ENCODE data around the gene PPP1CB.
A peak's percentile ranks its signal among the peaks of the same experiment; 100 is the strongest.

The PPP1CB gene

DNA sequence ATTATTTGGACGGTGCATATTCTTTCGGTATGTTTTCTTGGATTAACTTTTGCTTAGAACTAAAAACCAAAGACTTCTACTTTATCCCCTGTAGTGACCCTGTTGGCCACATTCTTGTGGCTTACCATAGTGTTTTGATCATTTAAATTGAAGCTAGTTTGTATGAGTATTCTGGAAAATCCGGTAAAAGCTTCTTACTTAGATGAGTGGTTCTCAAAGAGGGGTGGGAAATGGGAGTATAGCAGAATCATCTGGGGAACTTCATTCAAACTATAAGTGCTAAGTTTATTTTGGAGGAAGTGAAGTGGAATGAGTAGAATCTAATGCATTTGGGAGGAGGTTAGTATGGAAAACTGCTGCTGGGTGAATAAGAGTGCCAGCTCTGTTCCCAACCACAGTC, 3.8 kb downstream of the PPP1CB start:
- H3K27me3 ChIP-seq (ENCODE audit: low read depth, low read length), result no peaks in the 10 kb centered on the region
- no peaks in the 10 kb centered on the region for H3K9me3 ChIP-seq (ENCODE audit: control insufficient read depth in 1 of 2, low read length in 2 of 2)
- peak overlapping the region; percentile 49 for H3K27ac ChIP-seq (ENCODE audit: low read length)
- peaks cover 3 to 14% of the 10 kb centered on the region in 2 donors for H3K36me3 ChIP-seq (ENCODE audit: control insufficient read depth in 1 of 2, insufficient read depth in 2 of 2, low read length in 2 of 2)
- H3K4me3 ChIP-seq (ENCODE audit: low read depth in 1 of 2, low read length in 2 of 2), result peak overlapping the region; percentile 13 to 45
- H3K4me1 ChIP-seq (ENCODE audit: control insufficient read depth in 1 of 2, insufficient read depth in 2 of 2, low read length in 2 of 2), result peaks cover 33 to 51% of the 10 kb centered on the region in 2 donors

DNA sequence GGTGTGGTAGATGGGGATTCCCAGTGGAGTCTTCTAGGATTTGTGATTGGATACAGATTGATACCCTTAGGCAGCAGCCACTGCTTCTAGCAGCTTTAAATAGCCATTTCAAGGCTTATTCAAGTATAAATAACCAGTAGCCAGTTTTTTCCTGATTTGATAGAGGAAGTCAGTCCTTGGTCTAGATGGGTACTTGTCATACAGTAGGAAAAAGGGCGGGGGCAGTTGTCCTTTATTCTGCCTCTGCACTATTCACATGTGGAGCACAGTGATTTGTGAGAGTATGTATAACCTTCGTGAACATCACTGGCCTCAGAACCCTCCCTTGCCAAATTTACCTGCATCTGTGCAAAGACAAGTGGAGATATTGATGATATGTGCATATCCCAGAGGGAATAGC, 6.8 kb downstream of the PPP1CB start:
- H3K36me3 ChIP-seq (ENCODE audit: control insufficient read depth in 1 of 2, insufficient read depth in 2 of 2, low read length in 2 of 2), result peaks cover 0 to 3% of the 10 kb centered on the region in 2 donors
- peaks cover 35 to 71% of the 10 kb centered on the region in 2 donors for H3K4me1 ChIP-seq (ENCODE audit: control insufficient read depth in 1 of 2, insufficient read depth in 2 of 2, low read length in 2 of 2)
- no peak overlapping the region for H3K4me3 ChIP-seq (ENCODE audit: low read depth in 1 of 2, low read length in 2 of 2)
- H3K9me3 ChIP-seq (ENCODE audit: control insufficient read depth in 1 of 2, low read length in 2 of 2), result no peaks in the 10 kb centered on the region
- H3K27me3 ChIP-seq (ENCODE audit: low read depth, low read length), result no peaks in the 10 kb centered on the region
- no peak overlapping the region for H3K27ac ChIP-seq (ENCODE audit: low read length)

DNA sequence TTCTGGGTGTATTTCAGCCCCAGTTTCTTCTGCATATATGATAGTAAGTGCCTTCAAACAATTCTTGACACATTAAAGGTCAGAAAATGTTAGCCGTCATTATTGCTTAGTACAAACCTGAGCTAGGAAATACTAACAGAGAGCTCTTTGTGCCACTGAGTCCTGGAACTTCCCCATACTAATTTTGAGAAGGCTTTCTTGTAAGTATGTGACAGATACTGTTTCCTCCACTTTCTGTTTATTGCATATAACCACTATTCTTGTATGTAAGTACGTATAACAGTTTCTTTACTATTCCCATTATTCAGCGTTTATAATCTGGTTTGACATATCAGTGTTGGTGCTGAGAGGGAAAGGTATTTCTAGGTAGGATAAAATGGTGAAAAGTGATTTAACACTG, 9.8 kb downstream of the PPP1CB start:
- no peak overlapping the region for H3K27ac ChIP-seq (ENCODE audit: low read length)
- H3K27me3 ChIP-seq (ENCODE audit: low read depth, low read length), result no peaks in the 10 kb centered on the region
- peaks cover 0 to 3% of the 10 kb centered on the region in 2 donors for H3K36me3 ChIP-seq (ENCODE audit: control insufficient read depth in 1 of 2, insufficient read depth in 2 of 2, low read length in 2 of 2)
- peaks cover 23 to 76% of the 10 kb centered on the region in 2 donors for H3K4me1 ChIP-seq (ENCODE audit: control insufficient read depth in 1 of 2, insufficient read depth in 2 of 2, low read length in 2 of 2)
- no peak overlapping the region for H3K4me3 ChIP-seq (ENCODE audit: low read depth in 1 of 2, low read length in 2 of 2)
- no peaks in the 10 kb centered on the region for H3K9me3 ChIP-seq (ENCODE audit: control insufficient read depth in 1 of 2, low read length in 2 of 2)

DNA sequence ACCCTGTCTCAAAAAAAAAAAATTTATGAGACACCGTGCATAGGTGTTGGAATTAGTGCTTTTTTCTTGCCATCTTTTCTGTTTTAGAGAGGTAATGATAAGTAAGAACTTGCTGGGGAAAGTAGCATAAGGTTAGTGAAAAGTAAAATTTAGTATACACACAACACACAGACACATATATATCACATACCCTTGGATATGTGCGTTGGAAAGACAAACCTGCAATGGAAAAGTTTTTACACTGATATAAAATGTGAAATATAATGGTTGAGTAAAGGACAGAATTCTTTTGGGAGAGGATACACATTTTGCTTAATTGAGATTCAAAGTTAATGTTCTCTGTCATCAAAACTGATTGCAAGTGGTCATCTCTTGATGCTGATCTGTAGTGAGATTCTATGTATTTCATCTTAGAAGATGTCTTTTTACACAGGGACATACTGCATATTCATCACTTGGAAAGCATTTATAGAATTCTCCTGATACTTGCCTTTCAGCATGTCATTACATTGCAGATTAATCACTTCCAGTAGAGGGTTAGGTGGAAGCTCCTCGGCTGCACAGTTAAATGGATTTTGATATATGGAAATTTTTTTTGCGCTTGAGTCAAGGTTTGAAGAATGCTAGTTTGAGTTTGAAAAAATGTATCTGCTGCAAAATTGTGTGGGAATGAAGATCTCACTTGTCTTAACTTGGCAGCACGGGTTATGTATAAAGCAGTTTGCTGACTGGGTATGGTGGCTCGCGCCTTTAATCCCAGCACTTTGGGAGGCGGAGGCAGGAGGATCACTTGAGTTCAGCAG, 13.5 kb downstream of the PPP1CB start:
- Histone ChIP-seq H3K9me3 (ENCODE audit: control insufficient read depth in 1 of 2, low read length in 2 of 2) (no peaks in the 10 kb centered on the region), H3K4me1 (ENCODE audit: control insufficient read depth in 1 of 2, insufficient read depth in 2 of 2, low read length in 2 of 2) (peaks cover 14 to 69% of the 10 kb centered on the region in 2 donors), H3K4me3 (ENCODE audit: low read depth in 1 of 2, low read length in 2 of 2) (no peak overlapping the region), H3K36me3 (ENCODE audit: control insufficient read depth in 1 of 2, insufficient read depth in 2 of 2, low read length in 2 of 2) (no peaks in the 10 kb centered on the region), H3K27me3 (ENCODE audit: low read depth, low read length) (no peaks in the 10 kb centered on the region), H3K27ac (ENCODE audit: low read length) (no peak overlapping the region)

GRCh38 chr2:28766070-28766469, 14.4 kb downstream of the PPP1CB start:
- Histone ChIP-seq H3K4me3 (ENCODE audit: low read depth in 1 of 2, low read length in 2 of 2) (no peak overlapping the region), H3K27ac (ENCODE audit: low read length) (no peak overlapping the region), H3K9me3 (ENCODE audit: control insufficient read depth in 1 of 2, low read length in 2 of 2) (no peaks in the 10 kb centered on the region), H3K4me1 (ENCODE audit: control insufficient read depth in 1 of 2, insufficient read depth in 2 of 2, low read length in 2 of 2) (peaks cover 14 to 73% of the 10 kb centered on the region in 2 donors), H3K27me3 (ENCODE audit: low read depth, low read length) (no peaks in the 10 kb centered on the region), H3K36me3 (ENCODE audit: control insufficient read depth in 1 of 2, insufficient read depth in 2 of 2, low read length in 2 of 2) (no peaks in the 10 kb centered on the region)

DNA sequence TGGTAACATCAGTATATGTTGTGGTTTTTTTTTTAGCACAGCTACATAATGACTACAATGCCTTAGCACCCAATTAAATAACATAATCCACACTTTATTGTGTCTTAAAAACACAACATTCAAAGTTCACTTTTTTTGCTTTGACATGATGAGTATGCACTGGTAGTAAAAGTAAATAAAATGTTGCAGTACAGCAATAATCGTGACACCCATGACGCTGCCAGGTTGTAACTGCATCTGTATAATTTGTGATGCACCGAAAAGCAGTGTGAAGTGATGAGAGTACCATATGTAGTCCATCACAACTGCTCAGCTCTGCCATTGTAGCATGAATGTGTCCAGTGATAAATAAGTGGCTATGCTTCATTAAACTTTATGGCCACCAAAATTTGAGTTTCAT, 15.7 kb downstream of the PPP1CB start:
- H3K9me3 ChIP-seq (ENCODE audit: control insufficient read depth in 1 of 2, low read length in 2 of 2), result no peaks in the 10 kb centered on the region
- H3K4me1 ChIP-seq (ENCODE audit: control insufficient read depth in 1 of 2, insufficient read depth in 2 of 2, low read length in 2 of 2), result peaks cover 11 to 76% of the 10 kb centered on the region in 2 donors
- H3K4me3 ChIP-seq (ENCODE audit: low read depth in 1 of 2, low read length in 2 of 2), result no peak overlapping the region
- H3K27me3 ChIP-seq (ENCODE audit: low read depth, low read length), result no peaks in the 10 kb centered on the region
- H3K36me3 ChIP-seq (ENCODE audit: control insufficient read depth in 1 of 2, insufficient read depth in 2 of 2, low read length in 2 of 2), result no peaks in the 10 kb centered on the region
- no peak overlapping the region for H3K27ac ChIP-seq (ENCODE audit: low read length)

DNA sequence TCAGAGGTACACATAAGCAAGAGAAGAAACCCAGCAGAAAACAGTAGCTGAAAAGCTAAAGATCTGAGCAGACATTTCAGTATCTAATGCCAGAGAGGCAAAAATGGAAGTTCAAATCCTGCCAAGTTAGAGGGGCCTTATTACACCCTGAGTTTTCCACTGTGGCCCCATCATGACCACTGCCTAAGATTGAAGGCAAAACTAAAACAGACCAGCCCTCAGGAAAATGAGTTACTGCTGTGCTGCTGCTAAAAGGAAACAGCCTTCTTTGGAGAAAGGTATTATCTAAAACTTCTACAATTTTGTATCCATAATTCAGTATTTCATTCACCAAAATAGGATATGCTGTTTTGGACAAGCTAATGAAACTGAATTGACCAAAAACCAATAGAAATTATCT, 16.8 kb downstream of the PPP1CB start:
- peaks cover 5 to 75% of the 10 kb centered on the region in 2 donors for H3K4me1 ChIP-seq (ENCODE audit: control insufficient read depth in 1 of 2, insufficient read depth in 2 of 2, low read length in 2 of 2)
- H3K9me3 ChIP-seq (ENCODE audit: control insufficient read depth in 1 of 2, low read length in 2 of 2), result no peaks in the 10 kb centered on the region
- H3K27ac ChIP-seq (ENCODE audit: low read length), result no peak overlapping the region
- no peaks in the 10 kb centered on the region for H3K36me3 ChIP-seq (ENCODE audit: control insufficient read depth in 1 of 2, insufficient read depth in 2 of 2, low read length in 2 of 2)
- no peak overlapping the region for H3K4me3 ChIP-seq (ENCODE audit: low read depth in 1 of 2, low read length in 2 of 2)
- no peaks in the 10 kb centered on the region for H3K27me3 ChIP-seq (ENCODE audit: low read depth, low read length)

- Histone ChIP-seq H3K4me1 (ENCODE audit: control insufficient read depth in 1 of 2, insufficient read depth in 2 of 2, low read length in 2 of 2) (peaks cover 5 to 78% of the 10 kb centered on the region in 2 donors), H3K27me3 (ENCODE audit: low read depth, low read length) (no peaks in the 10 kb centered on the region), H3K36me3 (ENCODE audit: control insufficient read depth in 1 of 2, insufficient read depth in 2 of 2, low read length in 2 of 2) (no peaks in the 10 kb centered on the region), H3K27ac (ENCODE audit: low read length) (no peak overlapping the region), H3K4me3 (ENCODE audit: low read depth in 1 of 2, low read length in 2 of 2) (no peak overlapping the region), H3K9me3 (ENCODE audit: control insufficient read depth in 1 of 2, low read length in 2 of 2) (no peaks in the 10 kb centered on the region)
These were observed 17.3 kb downstream of the PPP1CB start for GRCh38 chr2:28768952-28769351.

- no peaks in the 10 kb centered on the region for H3K27me3 ChIP-seq (ENCODE audit: low read depth, low read length)
- no peaks in the 10 kb centered on the region for H3K36me3 ChIP-seq (ENCODE audit: control insufficient read depth in 1 of 2, insufficient read depth in 2 of 2, low read length in 2 of 2)
- no peak overlapping the region for H3K27ac ChIP-seq (ENCODE audit: low read length)
- H3K9me3 ChIP-seq (ENCODE audit: control insufficient read depth in 1 of 2, low read length in 2 of 2), result no peaks in the 10 kb centered on the region
- no peak overlapping the region for H3K4me3 ChIP-seq (ENCODE audit: low read depth in 1 of 2, low read length in 2 of 2)
- peaks cover 5 to 72% of the 10 kb centered on the region in 2 donors for H3K4me1 ChIP-seq (ENCODE audit: control insufficient read depth in 1 of 2, insufficient read depth in 2 of 2, low read length in 2 of 2)
These were observed 20.7 kb downstream of the PPP1CB start for GRCh38 chr2:28772351-28772750.

DNA sequence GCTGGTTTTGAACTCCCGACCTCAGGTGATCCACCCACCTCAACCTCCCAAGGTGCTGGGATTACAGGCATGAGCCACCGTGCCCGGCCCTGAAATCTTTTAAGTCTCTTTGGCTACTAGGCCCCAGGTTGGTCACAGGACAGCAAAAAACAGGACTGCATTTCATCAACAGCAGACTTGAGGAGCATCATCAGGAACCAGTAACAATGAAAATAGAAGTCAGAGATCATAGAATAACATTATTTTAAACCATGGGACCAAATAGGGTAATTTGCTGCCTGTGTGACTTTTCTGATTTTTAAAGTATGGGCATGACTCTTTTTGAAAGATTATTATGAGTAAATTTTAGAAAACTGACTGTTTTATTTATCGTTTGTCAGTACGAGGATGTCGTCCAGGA, 24.8 kb downstream of the PPP1CB start:
- H3K27ac ChIP-seq (ENCODE audit: low read length), result no peak overlapping the region
- no peaks in the 10 kb centered on the region for H3K9me3 ChIP-seq (ENCODE audit: control insufficient read depth in 1 of 2, low read length in 2 of 2)
- no peak overlapping the region for H3K4me3 ChIP-seq (ENCODE audit: low read depth in 1 of 2, low read length in 2 of 2)
- peaks cover 26% of the 10 kb centered on the region in 2 donors for H3K36me3 ChIP-seq (ENCODE audit: control insufficient read depth in 1 of 2, insufficient read depth in 2 of 2, low read length in 2 of 2)
- peaks cover 0 to 44% of the 10 kb centered on the region in 2 donors for H3K4me1 ChIP-seq (ENCODE audit: control insufficient read depth in 1 of 2, insufficient read depth in 2 of 2, low read length in 2 of 2)
- H3K27me3 ChIP-seq (ENCODE audit: low read depth, low read length), result no peaks in the 10 kb centered on the region

DNA sequence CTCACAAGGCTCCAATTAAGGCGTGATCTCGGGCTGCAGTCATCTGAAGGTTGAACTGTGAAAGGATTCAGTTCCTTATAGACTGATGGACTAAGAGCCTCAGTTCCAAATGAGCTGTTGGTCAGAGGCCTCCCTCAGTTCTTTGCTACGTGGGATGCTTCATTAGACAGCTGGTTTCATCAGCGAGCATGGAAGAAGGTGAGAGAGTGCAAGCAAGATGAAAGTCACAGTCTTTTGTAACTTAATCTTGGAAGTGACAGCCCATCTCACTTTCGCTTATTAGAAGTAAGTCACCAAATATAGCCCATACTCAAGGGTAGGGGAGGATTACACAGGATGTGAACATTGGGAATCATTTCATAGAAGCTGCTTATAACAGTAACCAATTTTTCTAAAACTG, 26.8 kb downstream of the PPP1CB start:
- H3K36me3 ChIP-seq (ENCODE audit: control insufficient read depth in 1 of 2, insufficient read depth in 2 of 2, low read length in 2 of 2), result peaks cover 38 to 41% of the 10 kb centered on the region in 2 donors
- no peaks in the 10 kb centered on the region for H3K27me3 ChIP-seq (ENCODE audit: low read depth, low read length)
- no peak overlapping the region for H3K4me3 ChIP-seq (ENCODE audit: low read depth in 1 of 2, low read length in 2 of 2)
- no peak overlapping the region for H3K27ac ChIP-seq (ENCODE audit: low read length)
- H3K9me3 ChIP-seq (ENCODE audit: control insufficient read depth in 1 of 2, low read length in 2 of 2), result no peaks in the 10 kb centered on the region
- peaks cover 0 to 27% of the 10 kb centered on the region in 2 donors for H3K4me1 ChIP-seq (ENCODE audit: control insufficient read depth in 1 of 2, insufficient read depth in 2 of 2, low read length in 2 of 2)

- H3K36me3 ChIP-seq (ENCODE audit: control insufficient read depth in 1 of 2, insufficient read depth in 2 of 2, low read length in 2 of 2), result peaks cover 38 to 47% of the 10 kb centered on the region in 2 donors
These were observed 27.4 kb downstream of the PPP1CB start for GRCh38 chr2:28779001-28779400.

More at GRCh38 chr2:28779001-28779400, 27.4 kb downstream of the PPP1CB start:
- Histone ChIP-seq H3K27ac (ENCODE audit: low read length) (no peak overlapping the region), H3K4me1 (ENCODE audit: control insufficient read depth in 1 of 2, insufficient read depth in 2 of 2, low read length in 2 of 2) (peaks cover 0 to 21% of the 10 kb centered on the region in 2 donors), H3K27me3 (ENCODE audit: low read depth, low read length) (no peaks in the 10 kb centered on the region), H3K4me3 (ENCODE audit: low read depth in 1 of 2, low read length in 2 of 2) (no peak overlapping the region), H3K9me3 (ENCODE audit: control insufficient read depth in 1 of 2, low read length in 2 of 2) (no peaks in the 10 kb centered on the region)
